CD4-positive, CD25-positive, alpha-beta regulatory T cell (primary cell): ENCODE results near the gene NTMT1. TPM values are rescaled to one million over a fixed set of nuclear protein-coding genes. Genes with fewer than 3 reads are reported as not detected.
"Not testable (repeated sequence)": the region's sequence is repeated elsewhere in the genome, so short reads cannot be mapped to it uniquely, and the experiment has no call there.

Experiments
- ATAC-seq, 2 donors: fragments of 150-1000 bp; cut with Tn5 transposase; one replicate each; pipeline ENCODE4 v1.10.0; 2021; ENCODE audit warnings: low read depth in 2 of 2, moderate number of reproducible peaks in 2 of 2, moderate library complexity in 1 of 2
- DNase-seq, 3 donors: peaks; one replicate each; pipeline versions ENCODE4 v3.0.0 to v3.0.0-alpha.2; 2012 to 2022; ENCODE audit warnings: mixed read lengths in 1 of 3
- H3K27ac ChIP-seq: one replicate; pipeline ENCODE4 v1.7.0; 2013; ENCODE audit warnings: mild to moderate bottlenecking, low read length; ENCODE audit not compliant: insufficient read depth, poor library complexity, severe bottlenecking
- H3K27me3 ChIP-seq: one replicate; pipeline ENCODE4 v1.7.0; 2013; ENCODE audit warnings: low read length; ENCODE audit not compliant: control insufficient read depth, insufficient read depth
- H3K36me3 ChIP-seq: one replicate; pipeline ENCODE4 v1.7.0; 2013; ENCODE audit warnings: mild to moderate bottlenecking, low read length, moderate library complexity; ENCODE audit not compliant: control insufficient read depth, insufficient read depth
- H3K4me1 ChIP-seq: 2 replicates; pipeline ENCODE4 v1.7.0; 2013; ENCODE audit warnings: mild to moderate bottlenecking, low read length; ENCODE audit not compliant: insufficient read depth, control insufficient read depth, poor library complexity, severe bottlenecking
- H3K4me3 ChIP-seq: one replicate; pipeline ENCODE4 v1.7.0; 2013; ENCODE audit warnings: low read depth, mild to moderate bottlenecking, low read length, moderate library complexity
- H3K9me3 ChIP-seq, 2 experiments: 1 replicate in 1 of 2; 2 replicates in 1 of 2; pipeline ENCODE4 v1.7.0; 2013; ENCODE audit warnings: low read length in 2 of 2, mild to moderate bottlenecking in 1 of 2, moderate library complexity in 1 of 2; ENCODE audit not compliant: control insufficient read depth in 2 of 2
- H3K27ac Mint-ChIP-seq, 3 donors: one replicate each; pipeline ENCODE4 v1.8.0; 2020 to 2022; ENCODE audit warnings: mild to moderate bottlenecking in 3 of 3, mixed read lengths in 3 of 3, moderate library complexity in 2 of 3
- H3K27me3 Mint-ChIP-seq: one replicate; pipeline ENCODE4 v1.8.0; 2022; ENCODE audit warnings: mild to moderate bottlenecking, mixed read lengths
- H3K36me3 Mint-ChIP-seq: one replicate; pipeline ENCODE4 v1.8.0; 2020; ENCODE audit warnings: mixed read lengths
- H3K4me1 Mint-ChIP-seq, 4 donors: one replicate each; pipeline ENCODE4 v1.8.0; 2020 to 2022; ENCODE audit warnings: mixed read lengths in 4 of 4, mild to moderate bottlenecking in 1 of 4
- H3K4me3 Mint-ChIP-seq, 4 donors: one replicate each; pipeline ENCODE4 v1.8.0; 2020 to 2022; ENCODE audit warnings: mild to moderate bottlenecking in 4 of 4, mixed read lengths in 4 of 4, moderate library complexity in 3 of 4
- H3K9me3 Mint-ChIP-seq, 7 donors: one replicate each; pipeline ENCODE4 v1.8.0; 2020 to 2022; ENCODE audit warnings: mixed read lengths in 7 of 7, mild to moderate bottlenecking in 3 of 7, moderate library complexity in 2 of 7
- polyA plus RNA-seq, 4 donors: library from polyadenylated mRNA; unstranded; fragments of 300-500 nt; fragmentation: Illumina TruSeq; gene quantifications; one replicate each; pipeline ENCODE4 v1.2.3, GENCODE V29; 2021
- total RNA-seq: library from RNA; stranded (reverse); gene quantifications from one replicate; pipeline ENCODE4 v1.2.3, GENCODE V29; 2022

The NTMT1 gene
- total and polyA plus RNA-seq, 5 donors from 2014 or later, result 37.4 to 56.7 (median 52.0) TPM

DNA sequence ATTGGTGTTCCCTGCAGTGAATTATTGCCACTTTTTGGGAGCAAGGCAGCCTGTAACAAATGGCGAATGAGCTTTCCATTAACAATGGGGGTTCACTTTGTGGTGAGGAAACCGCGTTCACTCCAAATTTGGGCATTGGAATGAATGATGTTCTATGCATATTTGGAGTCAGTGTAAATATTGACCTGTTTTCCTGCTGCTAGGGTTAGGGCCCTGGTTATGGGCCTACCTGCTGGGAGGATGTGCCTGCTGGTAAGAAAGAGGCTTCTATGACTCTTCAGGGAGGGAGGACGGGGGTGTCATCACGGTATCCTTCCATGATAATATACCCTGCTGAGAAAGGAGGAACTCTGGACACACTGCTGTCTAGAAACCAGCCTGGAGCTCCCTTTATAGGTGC lies 34.0 kb upstream of the NTMT1 start:
- H3K27me3 Mint-ChIP-seq, result peaks cover 51% of the 10 kb centered on the region
- no peak for DNase-seq
- Histone ChIP-seq H3K9me3 (no peaks in the 10 kb centered on the region), H3K4me3 (no peak overlapping the region), H3K36me3 (no peaks in the 10 kb centered on the region), H3K27me3 (no peaks in the 10 kb centered on the region), H3K27ac (no peak overlapping the region), H3K4me1 (peaks cover 3% of the 10 kb centered on the region)
- H3K27ac Mint-ChIP-seq, result no peak overlapping the region
- ATAC-seq, result no peak
- no peaks in the 10 kb centered on the region for H3K36me3 Mint-ChIP-seq
- peaks cover 0 to 1% (median 0%) of the 10 kb centered on the region in 7 donors for H3K9me3 Mint-ChIP-seq
- peaks cover 0 to 29% (median 8%) of the 10 kb centered on the region in 4 donors for H3K4me1 Mint-ChIP-seq
- no peak overlapping the region for H3K4me3 Mint-ChIP-seq

DNA sequence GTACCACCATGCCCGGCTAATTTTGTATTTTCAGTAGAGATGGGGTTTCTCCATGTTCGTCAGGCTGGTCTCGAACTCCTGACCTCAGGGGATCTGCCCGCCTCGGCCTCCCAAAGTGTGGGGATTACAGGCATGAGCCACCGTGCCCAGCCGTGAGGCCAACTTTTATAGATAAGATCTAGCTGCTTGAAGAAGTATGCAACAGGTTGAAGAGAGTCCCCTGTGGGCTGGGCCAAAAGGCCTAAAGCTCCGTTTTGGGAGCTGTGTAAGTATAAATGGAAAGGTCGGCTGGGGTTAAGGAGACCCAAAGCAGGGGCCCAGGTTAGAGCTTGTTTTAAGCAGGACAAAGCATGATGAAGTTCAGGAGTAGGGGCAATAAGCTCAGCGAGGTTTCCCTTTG lies 33.2 kb upstream of the NTMT1 start:
- not testable (repeated sequence) for H3K27ac Mint-ChIP-seq, ATAC-seq, H3K9me3 Mint-ChIP-seq

DNA sequence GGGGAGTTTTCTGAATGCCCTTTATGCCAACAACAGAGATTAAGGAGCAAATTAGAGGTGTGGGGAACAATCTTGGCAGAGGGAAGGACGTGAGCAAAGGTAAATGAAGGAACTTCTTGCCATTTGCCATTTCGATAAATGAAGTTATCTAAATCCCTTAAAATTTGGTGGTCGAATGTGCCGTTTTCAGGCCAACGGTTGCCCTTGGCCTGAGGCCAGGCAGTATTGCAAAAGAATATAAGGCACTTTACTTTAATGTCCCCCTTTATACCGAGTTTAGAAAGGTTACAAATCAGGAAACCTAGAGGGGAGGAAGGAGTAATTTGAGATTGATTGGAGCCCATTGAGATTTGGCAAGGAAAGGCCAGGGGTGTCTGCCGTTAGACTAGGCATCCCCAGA lies 31.3 kb upstream of the NTMT1 start:
- no peaks in the 10 kb centered on the region for H3K27me3 ChIP-seq
- H3K4me1 Mint-ChIP-seq, result peaks cover 0 to 28% (median 10%) of the 10 kb centered on the region in 4 donors
- no peak overlapping the region for H3K27ac ChIP-seq
- H3K4me3 ChIP-seq, result no peak overlapping the region
- no peaks in the 10 kb centered on the region for H3K36me3 Mint-ChIP-seq
- no peaks in the 10 kb centered on the region for H3K36me3 ChIP-seq
- H3K4me3 Mint-ChIP-seq, result peak overlapping the region in 2 of 4 donors; percentile 15 to 43
- H3K4me1 ChIP-seq, result peaks cover 16% of the 10 kb centered on the region
- ATAC-seq (no peak), DNase-seq (no peak)
- no peaks in the 10 kb centered on the region for H3K9me3 ChIP-seq
- peaks cover 62% of the 10 kb centered on the region for H3K27me3 Mint-ChIP-seq
- no peaks in the 10 kb centered on the region for H3K9me3 Mint-ChIP-seq
- H3K27ac Mint-ChIP-seq, result peak overlapping the region in 1 of 3 donors; percentile 24

More for the DNA sequence above, 33.2 kb upstream of the NTMT1 start:
- H3K36me3 Mint-ChIP-seq, H3K36me3 ChIP-seq, H3K9me3 ChIP-seq, H3K27ac ChIP-seq, H3K4me3 ChIP-seq, H3K4me1 ChIP-seq, DNase-seq, H3K27me3 ChIP-seq, H3K4me3 Mint-ChIP-seq: not testable (repeated sequence)
- Mint-ChIP-seq H3K27me3 (peaks cover 53% of the 10 kb centered on the region), H3K4me1 (peaks cover 0 to 23% (median 4%) of the 10 kb centered on the region in 4 donors)

DNA sequence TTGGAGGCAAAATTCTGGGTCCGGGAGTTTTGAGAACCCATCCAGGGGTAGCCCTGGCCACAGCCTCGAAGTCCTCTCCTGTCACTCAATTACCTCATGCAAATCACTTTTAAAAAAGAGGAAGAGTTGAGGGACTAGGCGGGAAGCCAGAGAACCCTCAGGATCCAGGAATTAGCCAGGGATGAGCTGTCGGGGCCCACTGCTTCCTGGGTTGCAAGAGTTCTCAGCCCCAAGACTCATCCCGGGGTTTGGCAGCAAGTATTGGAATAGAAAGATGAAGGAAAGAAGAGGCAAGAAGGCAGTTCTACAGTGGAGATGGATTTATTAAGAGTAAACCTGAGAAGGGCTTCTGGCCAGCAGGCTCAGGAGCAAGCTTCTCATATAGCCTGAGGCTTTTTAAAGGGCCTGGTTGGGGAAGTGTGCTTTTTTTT lies 30.6 kb upstream of the NTMT1 start:
- H3K9me3 ChIP-seq, result no peaks in the 10 kb centered on the region
- H3K4me1 ChIP-seq, result peaks cover 16% of the 10 kb centered on the region
- Mint-ChIP-seq H3K9me3 (no peaks in the 10 kb centered on the region), H3K27me3 (peaks cover 58% of the 10 kb centered on the region), H3K27ac (peak overlapping the region in 1 of 3 donors; percentile 47), H3K4me1 (peaks cover 0 to 28% (median 10%) of the 10 kb centered on the region in 4 donors), H3K4me3 (peak overlapping the region in 1 of 4 donors; percentile 52), H3K36me3 (no peaks in the 10 kb centered on the region)
- DNase-seq (no peak), ATAC-seq (no peak)
- no peaks in the 10 kb centered on the region for H3K36me3 ChIP-seq
- no peaks in the 10 kb centered on the region for H3K27me3 ChIP-seq
- H3K4me3 ChIP-seq, result no peak overlapping the region
- no peak overlapping the region for H3K27ac ChIP-seq

DNA sequence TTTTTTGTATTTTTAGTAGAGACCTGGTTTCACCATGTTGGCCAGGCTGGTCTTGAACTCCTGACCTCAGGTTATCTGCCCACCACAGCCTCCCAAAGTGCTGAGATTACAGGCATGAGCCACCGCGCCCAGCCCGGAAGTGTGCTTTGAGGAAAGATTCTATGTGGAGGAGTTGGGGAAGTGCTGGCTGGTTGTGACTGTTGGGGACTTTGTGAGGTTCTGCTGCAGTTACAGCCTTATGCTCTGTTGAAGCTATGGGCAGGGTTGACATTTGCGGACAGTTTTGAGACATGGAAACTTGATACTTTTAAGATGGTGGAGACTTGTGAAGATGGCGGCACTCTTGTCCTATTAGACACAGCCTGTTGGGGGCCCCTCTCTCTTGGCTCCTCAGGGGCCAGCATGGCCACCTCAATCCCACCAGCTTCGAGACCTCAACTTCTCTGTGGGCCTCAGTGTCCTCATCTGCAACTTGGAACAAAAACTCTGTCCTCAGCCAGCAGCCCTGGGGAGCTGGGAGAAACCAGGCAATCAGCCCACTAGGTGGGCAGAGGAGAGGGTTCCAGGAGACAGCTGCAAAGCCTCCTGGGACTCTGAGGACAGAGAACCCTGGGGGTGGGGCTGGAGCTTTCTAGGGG lies 29.9 kb upstream of the NTMT1 start:
- Histone ChIP-seq H3K4me3 (no peak overlapping the region), H3K9me3 (no peaks in the 10 kb centered on the region), H3K27ac (no peak overlapping the region), H3K36me3 (no peaks in the 10 kb centered on the region), H3K27me3 (no peaks in the 10 kb centered on the region), H3K4me1 (peaks cover 16% of the 10 kb centered on the region)
- ATAC-seq (no peak), DNase-seq (no peak)
- Mint-ChIP-seq H3K4me1 (peaks cover 0 to 28% (median 10%) of the 10 kb centered on the region in 4 donors), H3K27ac (peak overlapping the region in 1 of 3 donors; percentile 47), H3K9me3 (no peaks in the 10 kb centered on the region), H3K27me3 (peaks cover 54% of the 10 kb centered on the region), H3K36me3 (no peaks in the 10 kb centered on the region), H3K4me3 (peak overlapping the region in 3 of 4 donors; percentile 52 to 80 (median 64))

DNA sequence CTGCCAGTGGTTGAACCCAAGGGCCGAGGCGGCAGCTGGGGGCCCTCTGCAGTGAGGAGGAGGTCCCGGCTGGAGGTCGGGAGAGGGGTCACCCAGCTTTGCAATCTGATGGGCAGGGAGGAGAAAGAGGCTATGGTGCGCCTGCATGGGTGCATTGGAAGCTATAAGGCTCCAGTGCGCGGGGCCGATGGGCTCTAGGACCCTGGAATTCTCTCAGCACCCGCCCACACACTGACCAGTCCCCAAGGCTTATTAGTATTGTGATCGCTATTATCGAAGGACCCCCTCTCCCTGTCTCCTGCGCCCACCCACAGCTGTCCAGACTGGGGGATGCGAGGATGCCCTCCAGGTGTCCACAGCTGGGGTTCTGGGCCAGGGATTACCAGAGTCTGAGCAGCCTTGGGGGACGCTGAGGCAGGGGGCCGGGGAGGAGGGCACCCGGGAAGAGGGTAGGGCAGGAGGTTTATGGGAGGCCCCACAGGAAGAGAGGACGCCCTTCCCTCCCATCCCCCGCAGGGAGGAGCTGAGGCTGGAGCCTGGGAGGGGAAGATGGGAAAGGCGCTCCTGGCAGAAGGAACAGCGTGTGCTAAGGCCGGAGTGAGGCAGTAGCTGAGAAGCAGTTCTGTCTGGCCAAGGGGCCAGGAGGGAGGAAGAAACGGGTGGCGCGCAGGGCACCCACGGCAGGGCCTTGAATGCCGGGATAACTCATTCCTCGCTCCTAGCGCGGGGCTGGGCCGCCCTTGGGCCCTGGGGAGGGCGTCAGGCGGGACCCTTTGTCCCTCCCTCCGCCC lies 29.2 kb upstream of the NTMT1 start:
- Mint-ChIP-seq H3K27ac (peak overlapping the region in 1 of 3 donors; percentile 84), H3K36me3 (no peaks in the 10 kb centered on the region), H3K4me1 (peaks cover 0 to 28% (median 10%) of the 10 kb centered on the region in 4 donors), H3K9me3 (no peaks in the 10 kb centered on the region), H3K27me3 (peaks cover 55% of the 10 kb centered on the region), H3K4me3 (peak overlapping the region; percentile 22 to 80 (median 58))
- Histone ChIP-seq H3K4me3 (no peak overlapping the region), H3K27ac (no peak overlapping the region), H3K27me3 (no peaks in the 10 kb centered on the region), H3K9me3 (no peaks in the 10 kb centered on the region), H3K4me1 (peaks cover 16% of the 10 kb centered on the region), H3K36me3 (no peaks in the 10 kb centered on the region)
- no peak for DNase-seq
- no peak for ATAC-seq

DNA sequence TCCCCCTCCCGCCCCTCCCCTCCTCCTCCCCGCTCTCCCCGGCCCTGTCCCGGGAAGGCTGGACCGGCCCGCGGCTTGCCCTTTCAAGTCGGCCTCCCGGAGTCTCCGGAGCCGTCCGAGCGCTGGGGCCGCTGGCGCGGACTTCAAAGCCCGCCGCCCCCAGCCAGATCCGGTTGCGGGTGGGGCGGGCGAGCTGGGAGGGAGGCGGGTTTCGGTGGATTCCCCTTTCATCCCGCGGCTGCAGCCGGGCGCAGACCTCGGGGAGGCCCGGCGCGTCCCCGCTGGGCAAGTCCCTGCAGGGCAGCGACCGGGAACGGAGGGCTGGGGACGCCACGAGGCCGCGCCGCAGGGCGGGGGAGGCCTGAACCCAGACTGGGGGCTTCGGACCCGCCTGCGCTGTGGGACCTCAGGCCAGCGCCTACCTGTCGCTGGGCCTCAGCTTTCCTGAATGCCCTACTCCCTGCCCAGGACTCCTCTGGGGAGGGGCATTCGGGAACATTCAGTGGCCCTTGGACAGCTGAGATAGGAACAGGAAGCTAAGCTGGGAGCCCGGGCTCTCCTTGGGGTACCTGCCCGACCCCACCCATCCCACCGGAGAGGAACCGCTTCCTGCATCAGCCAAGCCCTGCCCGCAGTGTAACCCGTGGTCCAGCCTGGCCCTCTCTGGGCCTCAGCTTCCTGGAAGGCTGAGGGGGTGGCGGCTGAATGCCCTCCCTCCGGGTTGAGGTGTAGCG lies 28.4 kb upstream of the NTMT1 start:
- Histone ChIP-seq H3K4me3 (peak overlapping the region; percentile 26), H3K27ac (peak overlapping the region; percentile 14), H3K36me3 (no peaks in the 10 kb centered on the region), H3K4me1 (peaks cover 16% of the 10 kb centered on the region), H3K27me3 (no peaks in the 10 kb centered on the region), H3K9me3 (no peaks in the 10 kb centered on the region)
- Mint-ChIP-seq H3K36me3 (no peaks in the 10 kb centered on the region), H3K9me3 (no peaks in the 10 kb centered on the region), H3K4me1 (peaks cover 0 to 28% (median 8%) of the 10 kb centered on the region in 4 donors), H3K4me3 (peak overlapping the region in 3 of 4 donors; percentile 66 to 82 (median 74)), H3K27ac (peak overlapping the region in 2 of 3 donors; percentile 54 to 55), H3K27me3 (peaks cover 55% of the 10 kb centered on the region)
- ATAC-seq (peak in 1 of 2 donors; percentile 38), DNase-seq (peak in 1 of 3 donors; percentile 65)
